OCI-M2 (cell line): ENCODE measurements around the gene GALR3.

Experiments
- DNase-seq: peaks from one replicate; lab custom pipeline; 2025; ENCODE audit not compliant: unreplicated experiment; lab: John Stamatoyannopoulos, UW

GALR3 gene

DNA sequence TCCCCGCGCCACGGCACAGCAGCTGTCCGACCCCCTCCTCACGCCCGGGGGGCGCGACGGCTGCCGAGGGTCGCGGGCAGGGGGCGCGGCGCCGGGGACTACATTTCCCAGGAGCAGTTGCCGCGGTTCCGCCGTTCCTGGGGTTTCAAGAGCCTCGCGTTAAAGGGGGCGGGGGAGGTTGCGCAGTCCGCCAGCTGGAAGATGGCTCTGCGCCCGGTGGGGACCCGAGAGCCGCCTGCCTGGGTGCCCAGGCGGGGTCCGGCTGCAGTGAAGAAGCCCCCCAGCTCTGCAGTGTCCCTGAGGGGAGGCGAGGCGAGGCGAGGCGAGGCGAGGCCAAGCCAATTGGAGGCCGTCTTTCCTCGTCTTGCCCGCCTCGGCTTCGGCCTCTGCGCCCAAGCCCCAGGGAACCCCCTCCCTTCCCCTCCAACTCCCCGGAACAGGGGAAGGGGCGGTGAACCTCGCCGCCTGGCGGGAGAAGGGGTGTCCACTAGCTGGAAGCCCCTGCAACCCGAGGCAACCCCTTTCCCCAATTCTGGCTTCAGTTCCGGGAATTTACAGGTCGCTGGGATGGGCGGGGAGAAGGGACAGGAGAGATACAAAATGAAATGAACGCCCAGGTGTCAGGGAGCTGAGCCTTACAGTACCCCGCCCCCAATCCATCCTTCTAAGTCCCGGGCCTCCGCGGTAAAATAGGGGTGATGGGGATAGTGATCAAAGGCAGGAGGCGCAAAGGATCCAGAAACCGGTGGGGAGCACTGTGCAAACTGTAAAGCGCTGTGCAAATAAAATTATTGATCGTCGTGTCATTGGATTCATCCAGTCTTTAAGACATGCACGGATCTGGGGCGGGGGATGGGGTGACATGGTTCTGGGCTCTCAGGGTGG lies 20.6 kb upstream of the GALR3 start:
- no peak for DNase-seq

DNA sequence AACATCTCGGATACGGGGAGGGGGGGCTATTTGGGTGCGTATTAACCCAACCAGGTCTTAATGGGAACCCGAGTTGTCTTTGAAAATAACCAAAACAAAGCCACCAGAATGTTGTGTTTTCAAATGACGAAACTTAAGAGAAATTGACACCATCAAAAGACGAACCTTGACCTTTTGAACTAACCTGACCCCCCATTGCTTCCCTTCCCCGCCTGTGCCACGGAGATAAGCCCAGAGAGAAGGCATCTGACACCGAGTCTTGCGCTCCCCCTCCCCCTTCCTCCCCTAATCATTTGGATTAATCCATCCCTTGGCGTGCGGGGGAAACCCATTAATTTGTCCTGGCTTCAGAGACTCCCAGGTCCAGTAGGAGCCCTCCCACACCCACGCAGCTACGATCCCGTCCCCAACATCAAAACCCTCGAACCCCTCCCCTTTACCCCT lies 20.0 kb upstream of the GALR3 start:
- DNase-seq, result peak; percentile 30

DNA sequence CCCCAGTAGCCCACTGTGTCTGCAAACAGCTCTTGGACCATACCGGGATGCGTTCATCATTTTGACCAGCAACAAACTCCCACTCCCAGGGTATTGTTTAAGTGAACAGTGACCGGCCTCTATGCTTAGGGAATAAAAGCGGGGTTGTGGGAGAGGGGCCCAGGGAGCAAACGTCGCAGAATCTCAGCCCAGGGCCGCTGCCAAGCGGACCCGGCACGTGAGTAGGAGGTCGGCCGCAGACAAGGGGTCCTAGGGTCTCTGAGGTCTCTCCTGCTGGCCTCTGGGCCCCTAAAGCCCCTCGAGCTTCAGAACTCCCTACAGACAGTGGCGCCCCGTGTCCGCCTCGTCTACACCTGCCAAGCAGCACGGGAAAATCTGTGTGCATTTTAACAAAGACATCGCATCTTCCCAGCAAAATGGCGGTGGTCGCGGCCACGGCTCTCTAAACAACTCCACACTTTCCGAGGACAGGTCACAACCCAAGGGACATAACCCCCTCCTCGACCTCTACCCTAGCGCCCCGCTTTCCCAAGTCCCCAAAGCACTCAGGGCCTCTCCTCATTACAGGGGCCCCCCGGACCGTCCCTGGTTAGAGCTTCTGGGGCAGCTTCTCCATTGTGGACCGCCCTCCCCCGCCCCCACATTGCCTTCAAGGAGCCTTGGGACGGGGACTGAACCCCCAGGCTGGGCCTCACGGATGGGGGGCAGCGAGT lies 19.4 kb upstream of the GALR3 start:
- DNase-seq, result no peak

DNA sequence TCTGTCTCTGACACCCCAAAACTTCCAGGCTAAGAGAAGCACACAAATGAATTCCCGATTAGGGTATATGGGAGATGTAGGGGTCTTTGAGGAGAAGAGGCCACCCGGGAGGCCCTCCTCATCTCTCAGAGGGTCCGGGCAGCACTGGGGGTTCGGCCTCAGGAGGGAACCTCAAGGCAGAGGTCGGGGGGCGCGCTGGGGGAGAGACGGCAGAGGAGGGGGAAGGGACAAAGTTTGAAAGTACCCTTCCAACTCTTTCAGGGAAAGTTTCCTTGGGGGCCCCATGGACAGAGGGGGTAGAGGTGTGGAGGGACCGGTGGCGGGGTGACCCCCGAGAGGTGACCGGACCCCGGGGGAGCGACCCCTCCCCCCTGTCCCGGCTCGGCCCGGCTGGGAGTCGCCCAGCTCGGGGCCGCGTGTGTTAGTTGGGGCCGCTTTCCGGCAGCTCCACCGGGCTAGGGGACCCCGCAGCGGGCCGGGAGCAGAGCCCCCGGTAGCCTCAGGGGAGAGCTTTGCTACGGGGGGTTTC lies 18.8 kb upstream of the GALR3 start:
- DNase-seq, result no peak

DNA sequence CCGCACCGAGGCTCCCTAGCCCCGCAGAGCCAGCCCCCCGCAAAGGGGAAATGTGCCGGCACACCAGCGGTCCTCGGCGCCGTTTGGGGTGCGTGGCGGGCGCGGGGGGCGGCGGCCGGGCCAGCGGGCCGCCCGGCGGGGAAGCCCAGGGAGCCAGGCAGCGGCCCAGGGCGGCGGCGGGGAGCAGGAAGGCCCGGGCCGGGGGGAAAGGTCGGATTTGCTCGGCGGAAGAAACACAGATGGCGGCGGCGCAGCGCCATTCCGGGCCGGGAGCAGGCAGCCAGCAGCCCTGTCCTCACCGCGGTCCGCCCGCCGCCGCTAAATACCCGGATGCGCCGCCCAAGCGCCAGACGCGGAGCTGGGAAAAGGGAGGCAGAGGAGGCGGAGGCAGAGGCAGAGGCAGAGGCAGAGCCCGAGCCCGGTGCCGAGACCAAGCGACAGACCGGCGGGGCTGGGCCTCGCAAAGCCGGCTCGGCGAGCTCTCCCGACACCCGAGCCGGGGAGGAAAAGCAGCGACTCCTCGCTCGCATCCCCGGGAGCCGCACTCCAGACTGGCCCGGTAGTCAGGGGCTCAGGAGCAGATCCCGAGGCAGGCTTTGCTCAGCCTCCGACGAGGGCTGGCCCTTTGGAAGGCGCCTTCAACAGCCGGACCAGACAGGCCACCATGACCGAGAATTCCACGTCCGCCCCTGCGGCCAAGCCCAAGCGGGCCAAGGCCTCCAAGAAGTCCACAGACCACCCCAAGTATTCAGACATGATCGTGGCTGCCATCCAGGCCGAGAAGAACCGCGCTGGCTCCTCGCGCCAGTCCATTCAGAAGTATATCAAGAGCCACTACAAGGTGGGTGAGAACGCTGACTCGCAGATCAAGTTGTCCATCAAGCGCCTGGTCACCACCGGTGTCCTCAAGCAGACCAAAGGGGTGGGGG lies 18.0 kb upstream of the GALR3 start:
- no peak for DNase-seq

DNA sequence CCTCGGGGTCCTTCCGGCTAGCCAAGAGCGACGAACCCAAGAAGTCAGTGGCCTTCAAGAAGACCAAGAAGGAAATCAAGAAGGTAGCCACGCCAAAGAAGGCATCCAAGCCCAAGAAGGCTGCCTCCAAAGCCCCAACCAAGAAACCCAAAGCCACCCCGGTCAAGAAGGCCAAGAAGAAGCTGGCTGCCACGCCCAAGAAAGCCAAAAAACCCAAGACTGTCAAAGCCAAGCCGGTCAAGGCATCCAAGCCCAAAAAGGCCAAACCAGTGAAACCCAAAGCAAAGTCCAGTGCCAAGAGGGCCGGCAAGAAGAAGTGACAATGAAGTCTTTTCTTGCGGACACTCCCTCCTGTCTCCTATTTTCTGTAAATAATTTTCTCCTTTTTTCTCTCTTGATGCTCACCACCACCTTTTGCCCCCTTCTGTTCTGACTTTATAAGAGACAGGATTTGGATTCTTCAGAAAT lies 17.3 kb upstream of the GALR3 start:
- no peak for DNase-seq

DNA sequence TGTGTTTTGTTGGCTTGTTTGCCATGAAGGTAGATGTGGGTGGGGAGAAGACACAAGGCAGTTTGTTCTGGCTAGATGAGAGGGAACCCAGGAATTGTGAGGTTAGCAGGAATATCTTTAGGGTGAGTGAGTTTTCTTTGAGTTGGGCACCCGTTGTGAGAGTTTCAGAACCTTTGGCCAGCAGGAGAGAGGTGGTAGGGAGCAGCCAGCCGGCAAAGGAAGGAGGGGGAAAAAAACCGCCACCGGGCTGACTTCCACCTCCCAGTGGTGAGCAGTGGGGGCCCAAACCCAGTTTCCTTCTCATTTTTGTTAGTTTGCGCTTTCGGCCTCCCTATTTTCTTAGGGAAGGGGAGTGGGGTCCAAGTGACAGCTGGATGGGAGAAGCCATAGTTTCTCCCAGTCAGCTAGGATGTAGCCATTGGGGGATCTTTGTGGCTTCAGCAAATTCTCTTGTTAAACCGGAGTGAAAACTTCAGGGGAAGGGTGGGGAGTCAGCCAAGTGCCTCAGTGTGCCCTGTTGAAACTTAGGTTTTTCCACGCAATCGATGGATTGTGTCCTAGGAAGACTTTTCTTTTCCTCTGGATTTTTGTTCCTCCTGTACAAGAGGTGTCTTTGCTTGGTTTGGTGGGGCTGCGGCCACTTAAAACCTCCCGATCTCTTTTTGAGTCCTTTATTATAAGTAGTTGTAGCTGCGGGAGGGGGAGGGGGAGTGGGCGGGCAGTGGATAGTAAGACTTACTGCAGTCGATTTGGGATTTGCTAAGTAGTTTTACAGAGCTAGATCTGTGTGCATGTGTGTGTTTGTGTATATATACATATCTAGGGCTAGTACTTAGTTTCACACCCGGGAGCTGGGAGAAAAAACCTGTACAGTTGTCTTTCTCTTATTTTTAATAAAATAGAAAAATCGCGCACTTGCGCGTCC lies 16.5 kb upstream of the GALR3 start:
- DNase-seq, result no peak

DNA sequence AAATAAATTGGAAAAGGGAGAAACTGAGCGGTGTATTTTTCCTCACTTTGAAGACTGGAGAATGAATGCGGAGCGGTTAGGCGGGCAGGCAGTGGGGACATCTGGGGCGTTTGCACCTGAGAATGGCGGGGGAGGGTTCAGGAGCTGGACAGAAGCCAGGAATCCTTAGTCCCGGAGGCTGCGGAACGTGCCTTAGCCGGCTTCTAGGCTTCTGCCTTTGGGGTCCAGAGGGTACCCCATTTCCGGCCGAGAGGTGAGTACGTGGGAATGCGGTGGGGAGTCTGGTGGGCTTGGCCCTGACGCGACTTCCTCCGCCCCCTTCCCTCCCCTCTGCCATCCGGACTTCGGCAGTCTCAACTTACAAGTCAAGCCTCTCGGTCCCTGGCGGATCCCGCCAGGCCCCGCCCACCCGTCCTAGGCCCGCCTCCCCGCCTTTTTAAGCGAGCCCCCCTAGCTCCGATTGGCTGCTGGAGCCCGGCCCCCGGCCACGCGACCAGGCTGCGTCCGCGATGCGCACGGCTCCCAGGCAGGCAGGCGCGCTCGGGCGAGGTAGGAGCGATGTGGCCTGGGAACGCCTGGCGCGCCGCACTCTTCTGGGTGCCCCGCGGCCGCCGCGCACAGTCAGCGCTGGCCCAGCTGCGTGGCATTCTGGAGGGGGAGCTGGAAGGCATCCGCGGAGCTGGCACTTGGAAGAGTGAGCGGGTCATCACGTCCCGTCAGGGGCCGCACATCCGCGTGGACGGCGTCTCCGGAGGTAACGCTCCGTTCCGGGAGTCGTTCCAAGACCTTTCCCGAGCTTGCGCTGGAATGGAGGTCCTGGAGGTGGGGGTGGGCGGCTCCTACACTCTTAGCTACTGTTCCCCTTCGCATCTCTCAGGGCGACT lies 15.5 kb upstream of the GALR3 start, which contains the start of gene GCAT:
Gene GCAT (plus strand): TSS at position 525 of the 884 bp plus-strand sequence. CDS start 34 bp downstream, at position 559.
- DNase-seq, result peak; percentile 55

DNA sequence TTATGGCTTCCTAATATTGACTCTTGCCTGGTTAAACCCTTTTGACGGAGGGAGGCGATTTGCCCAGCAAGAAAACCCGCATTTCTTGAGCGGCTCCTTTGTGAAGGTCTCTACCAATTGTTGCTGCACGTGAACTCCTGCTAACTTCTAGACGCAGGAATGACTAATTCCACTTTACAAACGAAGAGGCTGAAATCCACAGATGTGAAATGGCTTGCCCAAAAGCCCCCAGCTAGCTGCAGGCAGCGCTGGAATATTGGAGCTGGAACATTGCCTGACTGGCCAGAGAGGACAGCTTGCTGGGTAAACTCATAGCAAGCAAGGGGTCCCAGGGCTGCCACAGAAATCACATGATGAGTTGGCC lies 14.9 kb upstream of the GALR3 start:
- no peak for DNase-seq

DNA sequence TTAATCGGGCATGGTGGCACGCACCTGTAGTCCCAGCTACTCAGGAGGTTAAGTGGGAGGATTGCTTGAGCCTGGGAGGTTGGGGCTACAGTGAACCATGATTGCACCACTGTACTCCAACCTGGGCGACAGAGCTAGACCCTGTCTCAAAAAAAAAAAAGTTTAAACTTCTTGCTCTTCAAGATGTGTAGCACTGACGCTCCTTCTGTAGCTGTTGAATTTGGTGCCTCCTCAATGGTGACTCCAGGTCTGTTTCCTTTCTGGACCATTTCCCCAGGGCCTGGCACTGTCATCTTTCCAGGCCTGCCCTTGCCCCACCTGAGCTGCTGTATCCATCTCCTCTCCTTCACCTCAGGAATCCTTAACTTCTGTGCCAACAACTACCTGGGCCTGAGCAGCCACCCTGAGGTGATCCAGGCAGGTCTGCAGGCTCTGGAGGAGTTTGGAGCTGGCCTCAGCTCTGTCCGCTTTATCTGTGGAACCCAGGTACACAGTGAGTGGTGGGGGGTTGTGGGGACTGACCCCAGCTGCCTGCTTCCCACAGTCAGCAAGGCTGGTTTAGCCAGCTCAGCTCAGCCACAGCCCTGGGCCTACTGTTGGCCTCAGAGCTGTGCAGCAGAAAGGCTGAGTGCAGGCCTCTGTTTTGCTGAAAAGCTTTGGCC lies 13.4 kb upstream of the GALR3 start:
- DNase-seq, result no peak

DNA sequence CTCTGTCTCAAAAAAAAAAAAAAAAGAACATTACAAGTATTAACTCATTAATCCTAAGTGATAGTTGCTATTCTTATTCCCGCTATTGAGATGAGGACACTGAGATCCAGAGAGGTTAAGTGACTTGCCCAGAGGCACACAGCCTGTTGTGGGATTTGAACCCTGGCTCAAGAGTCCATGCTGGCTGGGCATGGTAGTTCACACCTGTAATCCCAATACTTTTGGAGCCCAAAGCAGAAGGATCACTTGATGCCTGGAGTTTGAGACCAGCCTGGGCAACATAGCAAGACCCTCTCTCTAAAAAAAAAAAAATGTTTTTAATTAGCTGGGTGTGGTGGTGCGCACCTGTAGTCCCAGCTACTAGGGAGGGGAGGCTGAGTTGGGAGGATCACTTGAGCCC lies 11.3 kb upstream of the GALR3 start:
- DNase-seq, result no peak

DNA sequence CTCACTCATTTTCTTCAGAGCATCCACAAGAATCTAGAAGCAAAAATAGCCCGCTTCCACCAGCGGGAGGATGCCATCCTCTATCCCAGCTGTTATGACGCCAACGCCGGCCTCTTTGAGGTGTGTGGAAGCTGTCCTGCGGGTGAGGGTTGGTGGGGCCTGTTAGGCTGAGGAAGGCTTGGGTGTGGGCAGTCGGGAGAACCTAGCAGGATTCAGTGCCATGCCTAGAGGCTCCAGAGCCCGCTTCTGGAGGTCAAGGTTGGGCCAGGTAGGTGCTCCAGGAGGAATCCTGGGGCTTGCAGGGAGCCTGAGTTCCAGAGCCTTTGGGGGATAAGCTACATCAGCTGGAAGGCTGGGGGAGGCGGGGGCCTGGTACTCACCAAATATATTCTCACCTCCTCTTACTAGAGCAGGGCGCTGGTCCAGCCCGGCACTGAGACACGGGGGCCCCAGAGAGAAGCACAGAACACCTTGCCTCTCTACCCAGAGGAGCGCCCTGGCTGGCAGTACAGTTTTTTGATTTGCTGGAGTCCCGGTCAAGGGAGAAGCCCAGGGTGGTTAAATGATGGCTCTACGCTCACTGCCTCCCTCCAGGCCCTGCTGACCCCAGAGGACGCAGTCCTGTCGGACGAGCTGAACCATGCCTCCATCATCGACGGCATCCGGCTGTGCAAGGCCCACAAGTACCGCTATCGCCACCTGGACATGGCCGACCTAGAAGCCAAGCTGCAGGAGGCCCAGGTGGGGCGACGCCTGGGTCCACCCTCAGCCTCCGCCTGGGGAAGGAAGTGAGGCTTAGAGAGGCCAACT lies 10.1 kb upstream of the GALR3 start:
- no peak for DNase-seq

DNA sequence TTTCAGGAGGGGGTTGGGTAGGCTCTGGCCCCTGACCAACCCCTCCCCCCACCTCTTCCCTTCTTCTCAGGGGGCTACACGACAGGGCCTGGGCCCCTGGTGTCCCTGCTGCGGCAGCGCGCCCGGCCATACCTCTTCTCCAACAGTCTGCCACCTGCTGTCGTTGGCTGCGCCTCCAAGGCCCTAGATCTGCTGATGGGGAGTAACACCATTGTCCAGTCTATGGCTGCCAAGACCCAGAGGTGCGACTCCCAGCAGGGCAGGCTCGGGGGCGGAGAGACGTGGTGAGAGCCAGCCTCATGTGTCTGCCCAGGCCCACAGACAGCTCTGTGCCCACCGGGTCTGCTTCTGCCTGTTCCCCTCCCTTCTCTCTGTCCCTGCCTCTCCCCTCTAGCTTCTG lies 7.6 kb upstream of the GALR3 start:
- no peak for DNase-seq

DNA sequence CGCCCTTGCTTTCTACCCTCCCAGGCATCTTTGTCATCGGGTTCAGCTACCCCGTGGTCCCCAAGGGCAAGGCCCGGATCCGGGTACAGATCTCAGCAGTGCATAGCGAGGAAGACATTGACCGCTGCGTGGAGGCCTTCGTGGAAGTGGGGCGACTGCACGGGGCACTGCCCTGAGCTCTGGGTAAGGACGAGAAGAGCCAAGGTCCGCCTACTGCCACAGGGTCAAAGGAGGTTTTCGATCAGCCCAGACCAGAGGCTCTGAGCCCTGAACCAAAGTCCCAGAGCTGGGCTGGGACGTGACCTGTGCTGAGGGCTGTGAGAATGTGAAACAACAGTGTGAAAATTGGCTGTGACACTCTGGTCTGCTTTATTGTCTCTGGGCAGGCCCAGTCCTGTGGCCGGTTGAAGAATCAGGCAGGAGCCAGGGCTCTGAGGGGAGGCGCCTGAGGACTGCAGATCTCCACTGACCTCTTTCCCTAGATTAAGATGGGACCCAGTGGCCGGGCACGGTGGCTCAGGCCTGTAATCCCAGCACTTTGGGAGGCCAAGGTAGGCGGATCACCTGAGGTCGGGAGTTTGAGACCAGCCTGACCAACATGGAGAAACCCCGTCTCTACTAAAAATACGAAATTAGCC lies 6.5 kb upstream of the GALR3 start:
- DNase-seq, result no peak

DNA sequence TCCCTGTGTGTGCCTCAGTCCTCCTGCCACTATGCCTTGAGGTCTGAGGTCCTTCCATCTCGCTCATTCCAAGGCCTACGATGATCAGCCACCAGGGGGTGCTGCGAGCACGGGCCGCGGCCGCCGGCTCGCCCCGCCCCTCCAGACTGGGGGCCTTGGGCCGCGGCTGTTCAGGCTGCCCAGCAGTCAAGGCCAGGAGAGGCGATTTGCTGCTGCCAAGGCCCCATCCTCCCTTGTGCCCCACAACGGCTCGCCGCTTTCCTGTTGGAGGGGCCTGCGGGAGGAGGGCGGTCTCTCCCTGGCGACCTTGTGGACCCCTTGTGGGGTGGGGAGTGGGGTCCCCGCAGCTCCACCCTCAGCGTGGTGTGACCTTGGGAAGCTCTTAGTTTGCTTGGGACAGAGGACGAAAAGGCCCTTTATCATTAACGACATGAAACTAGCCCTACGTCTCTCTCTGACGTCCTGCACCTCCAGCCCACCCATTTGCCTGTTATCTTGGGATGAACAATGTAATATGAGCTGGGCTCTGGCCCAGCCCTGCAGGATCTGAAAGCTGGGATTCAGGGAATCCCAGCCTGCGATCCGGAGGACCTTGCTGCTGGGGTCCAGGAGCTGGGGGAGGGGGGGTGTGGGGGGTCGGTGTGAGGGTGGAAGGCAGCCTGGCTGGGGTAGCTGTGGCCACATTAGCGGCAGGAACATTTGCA lies 5.3 kb upstream of the GALR3 start:
- peak; percentile 4 for DNase-seq

DNA sequence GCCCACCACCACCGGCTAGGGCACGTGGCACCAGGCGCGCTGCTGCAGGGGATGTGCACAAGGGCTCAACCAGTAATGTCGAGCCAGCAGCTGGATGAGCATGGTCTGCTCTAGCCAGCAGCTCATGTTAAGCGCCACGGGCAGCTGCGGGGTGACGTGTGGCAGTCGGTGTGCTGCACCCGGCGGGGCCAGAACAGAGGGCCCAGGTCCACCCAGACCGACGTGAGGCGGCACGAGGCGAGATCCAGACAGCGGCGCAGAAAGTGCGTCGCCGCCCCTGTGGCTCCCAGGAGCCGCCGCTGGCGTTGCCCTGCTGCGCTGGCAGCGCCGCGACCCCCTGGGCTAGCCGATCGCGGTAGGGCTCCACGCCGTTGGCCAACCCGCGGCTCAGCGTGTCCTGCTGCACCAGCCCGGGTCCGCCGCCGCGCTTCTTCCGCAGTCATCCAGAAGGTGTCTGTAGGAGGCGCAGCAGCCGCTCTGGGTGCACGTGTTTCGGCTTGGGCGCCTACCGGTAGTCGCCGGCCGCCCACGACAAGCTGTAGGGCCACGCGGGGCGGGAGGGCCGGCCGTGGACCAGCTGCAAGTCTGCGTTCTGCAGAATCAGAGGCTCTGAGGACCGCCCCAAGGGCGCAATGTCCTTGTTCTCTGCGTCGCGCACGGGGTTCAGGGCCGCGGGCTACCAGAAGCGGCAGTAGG lies 4.6 kb upstream of the GALR3 start:
- no peak for DNase-seq
